ENCODE measurements around the gene NTN1.

NTN1 gene

DNA sequence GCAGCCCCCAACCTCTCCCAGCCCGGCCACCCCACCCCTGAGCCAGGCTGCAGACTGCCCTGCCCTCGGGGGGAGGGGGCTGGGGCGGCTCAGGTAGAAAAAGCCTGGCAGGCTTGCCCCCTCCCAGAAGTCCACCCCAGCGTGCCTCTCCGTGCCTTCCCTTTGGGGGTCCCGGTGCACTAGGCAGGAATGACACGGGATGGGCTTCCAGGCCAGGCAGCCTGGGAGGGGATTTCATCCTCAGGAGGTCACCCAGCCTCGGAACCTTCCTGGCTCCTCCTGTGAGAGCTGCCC, 185.0 kb downstream of the NTN1 start:
- no peak for DNase-seq (ENCODE audit: low read depth, low spot score)
- no peak overlapping the region for H3K27ac ChIP-seq

DNA sequence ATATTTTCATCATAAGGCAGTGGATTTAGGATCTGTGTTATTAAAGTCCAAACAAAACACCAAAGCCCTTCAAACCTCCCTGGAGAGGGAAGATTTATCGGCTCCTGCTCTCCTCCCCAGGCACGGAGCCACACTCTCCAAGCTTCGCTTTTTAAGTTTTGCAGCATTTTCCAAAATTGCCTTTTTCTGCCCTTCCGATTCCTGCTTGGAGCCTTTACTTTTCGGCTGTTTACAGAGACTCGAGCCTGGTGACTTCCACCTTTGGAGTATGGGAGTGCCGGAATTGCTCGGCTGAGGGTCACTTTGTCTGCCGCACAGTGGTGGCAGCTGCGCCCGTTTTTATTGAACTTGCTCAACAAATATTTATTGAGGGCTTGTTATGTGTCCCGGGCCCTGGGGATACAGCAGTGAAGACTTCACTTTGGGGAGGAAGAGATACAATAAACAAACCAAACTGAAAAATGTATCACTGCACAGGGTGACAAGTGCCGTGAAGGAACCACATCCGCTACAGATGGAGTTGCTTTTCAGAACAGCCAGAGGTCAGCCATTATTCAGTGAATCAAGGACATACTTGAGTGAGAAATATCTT, 185.5 kb downstream of the NTN1 start:
- no peak for DNase-seq (ENCODE audit: low read depth, low spot score)

DNA sequence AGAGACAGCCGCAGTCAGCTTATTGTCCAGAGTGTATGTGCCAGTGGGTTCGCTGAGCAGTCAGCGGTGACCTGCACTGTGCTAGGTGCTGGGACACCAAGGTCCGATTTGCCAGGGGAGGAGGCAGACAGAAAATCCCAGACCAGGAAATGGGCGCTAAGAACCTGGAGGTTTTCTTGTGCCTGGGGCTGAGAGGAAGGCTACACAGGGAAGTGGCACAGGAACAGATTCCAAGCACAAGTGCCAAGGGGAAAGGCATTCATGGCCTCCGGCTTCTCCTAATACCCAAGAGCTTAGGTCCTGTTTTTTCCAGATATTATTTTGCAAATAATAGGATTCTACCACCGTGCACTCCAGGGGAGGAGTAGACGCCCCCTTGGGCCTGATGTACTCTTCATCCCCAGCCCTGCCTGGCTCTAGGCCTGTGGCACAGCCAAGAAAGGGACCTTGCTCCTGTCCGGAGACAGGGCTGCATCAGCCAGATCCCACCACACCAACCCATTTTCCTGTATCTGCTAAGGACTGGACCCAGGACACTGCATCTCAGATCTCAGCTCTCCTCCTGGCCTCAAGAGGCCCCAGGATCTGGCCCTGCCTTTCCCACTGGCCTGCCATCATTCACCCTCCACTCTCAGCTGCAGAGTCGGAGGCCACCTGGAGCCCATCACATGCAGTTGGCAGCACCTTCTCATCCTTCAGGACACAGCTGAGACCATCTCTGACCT, 187.2 kb downstream of the NTN1 start:
- no peak for DNase-seq (ENCODE audit: low read depth, low spot score)

More for the DNA sequence above, 185.5 kb downstream of the NTN1 start:
- H3K27ac ChIP-seq, result no peak overlapping the region

DNA sequence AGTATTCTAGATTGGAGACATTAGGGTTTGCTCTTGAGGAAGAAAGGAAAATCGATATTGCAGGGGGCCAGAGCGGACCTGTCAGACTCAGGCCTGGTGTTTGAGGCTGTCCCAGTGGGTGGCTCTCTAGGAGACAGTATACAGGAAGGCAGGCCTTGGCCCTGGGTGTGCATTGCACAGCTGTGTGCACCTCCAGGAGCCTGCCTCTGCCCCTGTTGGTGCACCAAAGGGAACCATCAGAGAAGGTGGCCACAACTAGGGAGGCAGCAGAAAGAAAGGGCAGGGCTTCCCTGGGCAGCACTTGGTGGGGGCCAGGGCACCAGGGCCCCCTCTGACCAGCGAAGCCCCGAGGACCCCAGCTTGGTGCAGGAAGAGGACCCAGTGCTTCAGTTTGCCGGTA, 188.0 kb downstream of the NTN1 start:
- H3K27ac ChIP-seq, result no peak overlapping the region
- no peak for DNase-seq (ENCODE audit: low read depth, low spot score)

More for the DNA sequence above, 187.2 kb downstream of the NTN1 start:
- H3K27ac ChIP-seq, result no peak overlapping the region

DNA sequence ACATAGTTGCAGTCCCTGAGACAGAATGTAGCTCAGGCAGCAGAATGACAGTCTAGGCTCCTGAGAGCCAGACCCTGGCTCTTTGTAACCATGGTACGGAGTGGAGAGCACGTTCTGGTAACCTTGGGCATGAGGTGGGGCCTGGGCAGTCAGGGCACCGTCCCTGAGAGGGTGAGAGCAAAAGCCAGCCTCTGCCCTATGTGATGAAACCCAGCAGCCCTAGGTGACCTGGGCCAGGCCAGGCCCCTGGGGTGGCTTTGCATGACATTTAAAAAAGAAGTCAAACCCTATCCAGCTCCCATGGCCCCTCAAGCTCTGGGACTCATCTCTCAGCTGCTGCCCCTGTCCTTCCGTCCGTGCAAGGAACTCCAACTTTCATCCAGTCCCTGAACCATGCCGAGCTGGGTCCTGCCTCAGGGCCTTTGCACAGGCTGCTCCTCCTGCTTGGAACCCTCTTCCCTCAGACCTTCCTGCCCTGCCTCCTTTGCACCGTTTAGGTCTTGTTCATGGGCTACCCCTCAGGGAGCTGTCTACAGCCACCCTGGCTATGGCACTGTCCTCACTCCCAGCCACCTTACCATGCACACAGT, 188.6 kb downstream of the NTN1 start:
- H3K27ac ChIP-seq, result no peak overlapping the region
- DNase-seq (ENCODE audit: low read depth, low spot score), result no peak

GRCh38 chr17:9211133-9211765, 189.9 kb downstream of the NTN1 start:
- H3K27ac ChIP-seq, result no peak overlapping the region
- DNase-seq (ENCODE audit: low read depth, low spot score), result no peak

DNA sequence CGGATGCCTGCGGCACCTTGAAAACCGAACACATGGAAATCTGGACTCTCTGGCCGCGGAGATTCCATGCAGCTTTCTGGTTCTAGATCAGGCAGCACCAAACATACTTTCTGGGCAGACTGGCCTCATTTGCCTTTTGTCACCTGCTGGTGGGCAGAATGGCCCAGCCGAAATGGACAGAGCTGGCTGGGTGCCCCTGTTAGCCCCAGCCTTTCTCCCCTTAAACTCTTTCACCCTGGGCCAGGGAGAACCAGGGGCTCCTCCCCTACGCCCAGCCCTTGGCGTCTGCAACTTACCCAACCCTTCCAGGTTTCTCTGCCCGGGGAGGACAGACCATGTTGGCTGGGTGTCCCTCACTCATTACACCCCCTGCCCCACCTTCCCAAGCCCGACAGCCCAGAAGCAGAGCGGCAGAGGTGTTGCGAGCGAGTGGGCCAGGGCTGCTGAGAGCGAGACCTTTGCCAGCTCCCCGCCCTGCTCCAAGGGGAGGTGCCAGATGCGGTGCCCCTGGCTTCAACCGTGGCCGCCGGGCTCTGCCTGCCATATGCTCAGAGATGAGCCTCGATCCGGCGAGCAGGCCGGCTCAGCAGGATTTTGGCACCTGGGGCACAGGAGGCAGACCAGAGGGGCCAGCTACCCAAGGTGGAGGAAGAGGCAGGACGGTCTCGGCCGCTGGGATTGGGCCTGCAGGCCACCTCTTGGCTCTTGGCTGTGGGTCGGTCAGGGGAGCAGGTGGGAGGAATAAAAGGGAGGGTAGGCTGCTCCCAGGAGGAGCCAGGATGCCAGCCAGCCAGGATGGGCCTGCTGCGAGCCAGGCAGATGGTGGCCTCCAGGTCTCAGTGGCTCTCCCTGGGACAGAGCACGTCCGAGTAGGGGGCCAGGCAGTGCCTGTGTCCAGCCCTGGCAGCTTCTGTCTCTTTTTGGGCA, 191.3 kb downstream of the NTN1 start:
- no peak overlapping the region for H3K27ac ChIP-seq
- no peak for DNase-seq (ENCODE audit: low read depth, low spot score)

DNA sequence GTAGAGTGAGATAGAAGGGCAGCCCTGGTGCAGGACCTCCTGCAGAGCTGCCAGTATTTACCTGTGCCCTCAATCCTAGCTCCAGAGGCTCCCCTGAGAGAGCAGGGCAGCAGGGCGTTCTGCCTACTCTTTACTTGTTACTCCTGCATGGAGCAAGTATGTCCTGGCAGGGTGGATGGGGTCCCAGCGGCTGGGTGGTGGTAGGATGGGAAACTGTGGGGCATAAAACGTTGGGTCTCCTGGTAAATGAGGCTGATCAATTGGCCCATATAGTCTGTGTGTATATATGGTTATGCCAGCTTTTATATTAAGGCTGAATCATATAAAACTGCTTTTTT, 192.0 kb downstream of the NTN1 start:
- no peak for DNase-seq (ENCODE audit: low read depth, low spot score)
- H3K27ac ChIP-seq, result no peak overlapping the region

DNA sequence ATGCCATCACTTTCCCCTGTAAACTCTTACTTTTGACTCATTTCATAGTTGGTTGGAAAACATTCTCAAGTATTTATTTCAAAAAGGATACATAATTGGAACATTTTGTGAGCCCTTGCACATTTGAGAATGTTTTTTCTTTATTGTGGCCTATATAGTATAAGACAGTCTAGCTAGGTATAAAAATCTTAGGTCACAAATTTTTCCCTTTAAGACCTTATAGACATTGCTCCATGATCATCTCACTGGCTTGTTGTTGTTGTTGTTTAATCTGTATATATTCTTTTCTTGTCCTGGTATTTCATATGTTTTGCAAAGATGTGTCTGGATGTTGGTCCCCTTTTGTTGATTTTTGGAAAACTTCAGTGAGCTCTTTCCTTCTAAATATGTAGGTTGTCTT, 194.2 kb downstream of the NTN1 start:
- H3K27ac ChIP-seq, result no peak overlapping the region
- no peak for DNase-seq (ENCODE audit: low read depth, low spot score)

- DNase-seq (ENCODE audit: low read depth, low spot score), result peak; percentile 6
- peak overlapping the region; percentile 27 for H3K27ac ChIP-seq
Observed at GRCh38 chr17:9217151-9218056, 196.1 kb downstream of the NTN1 start.

DNA sequence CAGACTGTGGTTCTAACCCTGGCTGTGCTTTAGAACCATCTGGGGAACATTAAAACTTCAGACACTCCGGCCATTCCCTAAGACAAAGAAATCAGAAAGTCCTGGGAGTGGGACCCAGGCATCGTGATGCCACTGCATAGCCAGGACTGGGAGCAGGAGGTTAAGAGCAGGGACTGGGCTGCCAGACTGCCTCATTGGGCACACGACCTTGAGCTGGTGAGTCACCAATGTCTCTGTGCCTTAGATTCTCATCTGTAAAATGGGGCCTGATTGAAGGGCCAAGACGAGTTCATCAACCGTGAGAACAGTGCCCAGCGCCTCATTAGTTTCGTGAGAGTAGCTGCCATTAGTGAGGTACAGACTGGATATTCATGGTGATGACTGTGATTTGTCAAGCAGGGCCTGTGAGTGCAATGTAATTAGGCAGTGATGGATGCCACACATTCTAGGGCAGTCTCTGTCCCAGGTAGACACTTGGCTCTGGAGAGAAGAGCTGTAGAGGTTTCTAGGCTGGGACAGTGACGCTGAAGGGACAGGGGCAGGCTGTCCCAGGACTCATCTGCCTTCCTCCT, 196.8 kb downstream of the NTN1 start:
- H3K27ac ChIP-seq, result no peak overlapping the region
- DNase-seq (ENCODE audit: low read depth, low spot score), result no peak

GRCh38 chr17:9218911-9219310, 197.6 kb downstream of the NTN1 start:
- DNase-seq (ENCODE audit: low read depth, low spot score), result no peak
- no peak overlapping the region for H3K27ac ChIP-seq

DNA sequence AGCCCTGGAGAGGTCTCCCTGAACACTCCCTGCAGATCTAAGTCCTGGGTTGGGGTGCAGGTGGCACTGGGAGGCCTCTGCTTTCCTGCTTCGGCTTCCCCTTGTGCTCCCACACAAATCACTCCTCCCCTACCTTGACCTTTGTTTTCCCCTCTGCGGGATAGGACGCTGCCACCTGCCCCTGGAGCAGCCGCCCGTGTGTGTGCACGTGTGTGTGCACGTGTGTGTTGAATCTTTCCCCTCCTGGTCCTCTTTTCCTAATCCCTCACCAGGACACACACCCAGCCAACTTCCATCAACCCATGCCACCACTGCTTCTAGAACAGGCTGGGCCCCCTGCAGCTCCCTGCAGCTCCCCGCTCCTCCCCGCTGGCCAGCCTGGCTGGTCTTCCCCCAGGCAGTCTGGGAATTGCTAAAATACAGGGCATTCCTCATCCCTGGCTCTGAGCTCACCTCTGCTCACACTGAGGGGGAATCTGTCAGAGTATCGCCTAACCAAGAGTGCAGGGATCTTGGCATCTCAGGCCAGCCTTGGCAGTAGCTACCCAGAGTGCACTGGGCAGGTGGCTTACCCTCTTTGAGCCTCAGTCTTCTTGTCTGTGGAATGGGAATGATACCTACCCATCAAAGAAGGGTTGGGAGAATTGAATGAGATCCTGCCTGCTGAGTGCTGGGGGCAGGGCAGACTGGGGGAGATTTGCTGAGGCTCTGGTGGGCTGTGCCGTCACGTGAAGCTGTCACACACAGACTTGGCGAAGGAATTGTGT, 198.5 kb downstream of the NTN1 start:
- no peak overlapping the region for H3K27ac ChIP-seq
- DNase-seq (ENCODE audit: low read depth, low spot score), result no peak

DNA sequence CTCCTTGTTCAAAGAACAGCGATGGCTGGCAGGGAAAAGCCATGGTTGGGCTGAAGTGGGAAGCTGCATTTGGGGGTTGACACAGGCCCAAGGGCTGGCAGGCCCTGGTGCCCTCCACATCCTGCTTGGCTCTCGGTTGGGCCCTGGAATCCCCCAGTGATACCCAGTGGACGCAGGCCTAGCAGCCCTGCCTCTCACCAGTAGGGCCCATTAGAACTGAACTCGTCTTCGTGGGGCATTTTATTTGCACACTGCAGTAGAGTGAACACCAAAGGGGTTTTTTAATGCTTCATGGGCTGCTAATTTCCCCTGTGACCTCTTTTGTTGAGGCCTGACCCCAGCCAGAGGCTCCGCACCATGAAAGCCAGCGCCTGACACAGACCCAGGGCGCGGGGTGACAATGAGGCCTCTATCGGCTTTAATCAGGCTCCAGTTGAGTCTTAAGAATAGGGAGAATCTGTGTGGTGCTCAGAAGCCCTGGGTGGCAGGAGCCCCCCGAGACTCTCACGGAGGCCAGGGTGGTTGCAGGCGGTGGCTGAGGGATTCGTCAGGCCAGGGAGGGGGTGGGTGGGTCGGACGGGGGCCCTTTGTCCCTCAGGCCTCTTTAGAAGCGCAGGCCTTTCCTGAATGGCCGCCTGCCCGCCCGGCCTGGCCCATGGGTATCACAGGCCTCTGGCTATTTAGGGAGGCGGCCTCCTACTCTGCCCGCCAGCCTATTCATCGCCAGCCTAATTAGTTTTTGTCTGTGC, 199.3 kb downstream of the NTN1 start:
- H3K27ac ChIP-seq, result no peak overlapping the region
- DNase-seq (ENCODE audit: low read depth, low spot score), result no peak

GRCh38 chr17:9221147-9221921, 200.0 kb downstream of the NTN1 start:
- no peak for DNase-seq (ENCODE audit: low read depth, low spot score)
- H3K27ac ChIP-seq, result no peak overlapping the region

DNA sequence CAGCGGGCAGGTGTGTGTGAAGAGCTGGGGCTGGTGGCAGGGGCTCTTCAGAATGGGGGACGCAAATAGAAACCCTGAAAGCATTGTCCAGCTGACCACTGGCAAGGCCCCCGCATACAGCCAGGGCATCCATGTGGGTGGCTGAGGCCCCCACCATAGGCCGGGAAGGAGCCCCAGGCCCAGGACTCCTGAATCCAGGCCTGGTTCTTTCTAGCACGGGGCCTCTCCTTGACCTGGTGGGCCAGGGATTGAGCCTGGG, 200.5 kb downstream of the NTN1 start:
- no peak overlapping the region for H3K27ac ChIP-seq
- DNase-seq (ENCODE audit: low read depth, low spot score), result no peak

DNA sequence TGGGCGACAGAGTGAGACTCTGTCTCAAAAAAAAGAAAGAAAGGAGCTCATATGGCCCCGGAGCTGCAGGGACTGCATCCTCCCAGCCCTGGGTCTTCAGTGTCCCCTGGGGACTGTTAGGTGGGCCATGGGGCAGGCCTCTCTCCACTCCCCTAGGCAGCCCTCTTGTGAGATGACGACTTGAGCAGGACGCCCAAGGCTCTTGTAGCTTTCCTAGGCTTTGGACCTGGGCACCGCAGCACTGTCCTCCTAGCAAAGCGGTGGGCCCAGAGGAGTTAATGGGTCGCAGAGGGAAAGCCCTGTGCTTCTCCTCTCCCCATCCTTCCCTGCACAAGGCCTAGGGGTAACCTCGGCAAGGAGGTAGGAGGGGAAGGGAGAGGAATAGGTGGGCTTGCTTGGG, 202.2 kb downstream of the NTN1 start:
- no peak for DNase-seq (ENCODE audit: low read depth, low spot score)

More for the DNA sequence above, 202.2 kb downstream of the NTN1 start:
- H3K27ac ChIP-seq, result no peak overlapping the region

All from epithelial cell of prostate (primary cell).